ENCODE measurements around the gene UCP2.

Gene UCP2

GRCh38 chr11:74012074-74012809, 29.6 kb upstream of the UCP2 start:
- DNase-seq (ENCODE audit: low read depth), result no peak
- H3K4me3 ChIP-seq (ENCODE audit: low read depth, low read length), result no peak overlapping the region
- TF ChIP-seq POLR2A (IDR thresholded peaks at IDR 0.05; ENCODE audit: extremely low read depth, insufficient read length) (no peak), MAX (IDR thresholded peaks at IDR 0.05; ENCODE audit: low read depth, low read length) (no peak)

DNA sequence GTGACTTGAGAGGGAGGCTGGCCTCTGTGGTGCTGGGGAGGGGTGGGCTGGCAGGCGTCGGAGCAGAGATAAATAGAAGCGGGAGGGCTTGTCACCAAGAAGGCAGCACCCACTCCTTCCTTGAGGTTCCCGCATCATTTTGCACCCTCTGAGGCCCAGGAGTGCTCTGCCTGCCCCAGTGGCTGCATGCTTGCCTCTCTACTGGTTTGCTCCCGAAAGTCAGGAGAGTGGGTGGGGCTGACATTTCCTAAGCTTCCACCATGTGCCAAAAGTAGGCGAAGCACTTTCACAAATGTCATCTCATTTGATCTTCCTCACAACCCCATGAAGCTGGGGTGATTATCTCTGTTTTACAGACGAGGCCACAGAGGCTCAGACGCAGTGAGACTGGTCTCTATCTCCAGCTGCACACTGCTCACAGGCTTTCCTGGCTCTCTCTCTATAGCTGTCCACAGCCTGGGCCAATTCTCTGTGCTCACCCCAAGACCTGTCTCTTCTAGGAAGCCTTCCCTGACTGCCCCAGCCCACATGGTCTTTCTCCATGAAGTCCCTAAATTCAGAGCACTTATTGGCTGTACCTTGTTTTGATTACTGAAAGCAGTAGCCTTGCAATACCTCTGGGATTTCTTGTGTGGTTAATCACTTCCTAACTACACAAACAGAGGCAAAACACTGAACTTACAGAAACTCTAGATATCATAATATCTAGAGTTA, 28.9 kb upstream of the UCP2 start:
- TF ChIP-seq MAX (IDR thresholded peaks at IDR 0.05; ENCODE audit: low read depth, low read length), result no peak
- no peak for TF ChIP-seq MYC (IDR thresholded peaks at IDR 0.05; ENCODE audit: low read depth, low read length)
- TF ChIP-seq, protein P1, sequence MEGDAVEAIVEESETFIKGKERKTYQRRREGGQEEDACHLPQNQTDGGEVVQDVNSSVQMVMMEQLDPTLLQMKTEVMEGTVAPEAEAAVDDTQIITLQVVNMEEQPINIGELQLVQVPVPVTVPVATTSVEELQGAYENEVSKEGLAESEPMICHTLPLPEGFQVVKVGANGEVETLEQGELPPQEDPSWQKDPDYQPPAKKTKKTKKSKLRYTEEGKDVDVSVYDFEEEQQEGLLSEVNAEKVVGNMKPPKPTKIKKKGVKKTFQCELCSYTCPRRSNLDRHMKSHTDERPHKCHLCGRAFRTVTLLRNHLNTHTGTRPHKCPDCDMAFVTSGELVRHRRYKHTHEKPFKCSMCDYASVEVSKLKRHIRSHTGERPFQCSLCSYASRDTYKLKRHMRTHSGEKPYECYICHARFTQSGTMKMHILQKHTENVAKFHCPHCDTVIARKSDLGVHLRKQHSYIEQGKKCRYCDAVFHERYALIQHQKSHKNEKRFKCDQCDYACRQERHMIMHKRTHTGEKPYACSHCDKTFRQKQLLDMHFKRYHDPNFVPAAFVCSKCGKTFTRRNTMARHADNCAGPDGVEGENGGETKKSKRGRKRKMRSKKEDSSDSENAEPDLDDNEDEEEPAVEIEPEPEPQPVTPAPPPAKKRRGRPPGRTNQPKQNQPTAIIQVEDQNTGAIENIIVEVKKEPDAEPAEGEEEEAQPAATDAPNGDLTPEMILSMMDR (IDR thresholded peaks at IDR 0.05; ENCODE audit: low read depth, low read length), result no peak
- TF ChIP-seq POLR2A (IDR thresholded peaks at IDR 0.05; ENCODE audit: extremely low read depth, insufficient read length), result no peak
- DNase-seq (ENCODE audit: low read depth), result peak; percentile 65
- no peak overlapping the region for H3K4me3 ChIP-seq (ENCODE audit: low read depth, low read length)

- no peak for TF ChIP-seq MYC (IDR thresholded peaks at IDR 0.05; ENCODE audit: low read depth, low read length)
- no peak for TF ChIP-seq MAX (IDR thresholded peaks at IDR 0.05; ENCODE audit: low read depth, low read length)
- TF ChIP-seq, protein P1 (IDR thresholded peaks at IDR 0.05; ENCODE audit: low read depth, low read length), result no peak
- no peak for TF ChIP-seq POLR2A (IDR thresholded peaks at IDR 0.05; ENCODE audit: extremely low read depth, insufficient read length)
- H3K4me3 ChIP-seq (ENCODE audit: low read depth, low read length), result no peak overlapping the region
- DNase-seq (ENCODE audit: low read depth), result no peak
These were observed 28.0 kb upstream of the UCP2 start for GRCh38 chr11:74010306-74011300.

GRCh38 chr11:74009675-74010305, 27.1 kb upstream of the UCP2 start:
- H3K4me3 ChIP-seq (ENCODE audit: low read depth, low read length), result no peak overlapping the region
- DNase-seq (ENCODE audit: low read depth), result no peak
- no peak for TF ChIP-seq MAX (IDR thresholded peaks at IDR 0.05; ENCODE audit: low read depth, low read length)
- TF ChIP-seq, protein P1 (IDR thresholded peaks at IDR 0.05; ENCODE audit: low read depth, low read length), result no peak

DNA sequence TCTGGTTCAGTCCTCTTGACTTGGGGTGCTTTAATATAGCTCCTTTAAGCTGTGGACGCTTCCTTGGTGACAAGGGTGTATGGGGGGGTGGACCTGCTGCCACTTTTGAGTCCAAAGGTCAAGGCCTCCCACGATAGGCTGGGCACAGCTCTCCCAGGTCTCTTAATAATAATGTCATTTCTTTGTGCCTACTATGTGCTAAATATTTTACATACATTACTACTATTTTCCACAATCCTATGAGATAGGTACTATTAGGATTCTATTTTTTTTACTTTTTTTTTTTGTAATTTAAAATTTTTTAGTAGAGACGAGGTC, 26.5 kb upstream of the UCP2 start:
- no peak for DNase-seq (ENCODE audit: low read depth)
- no peak for TF ChIP-seq POLR2A (IDR thresholded peaks at IDR 0.05; ENCODE audit: extremely low read depth, insufficient read length)
- H3K4me3 ChIP-seq (ENCODE audit: low read depth, low read length), result no peak overlapping the region

DNA sequence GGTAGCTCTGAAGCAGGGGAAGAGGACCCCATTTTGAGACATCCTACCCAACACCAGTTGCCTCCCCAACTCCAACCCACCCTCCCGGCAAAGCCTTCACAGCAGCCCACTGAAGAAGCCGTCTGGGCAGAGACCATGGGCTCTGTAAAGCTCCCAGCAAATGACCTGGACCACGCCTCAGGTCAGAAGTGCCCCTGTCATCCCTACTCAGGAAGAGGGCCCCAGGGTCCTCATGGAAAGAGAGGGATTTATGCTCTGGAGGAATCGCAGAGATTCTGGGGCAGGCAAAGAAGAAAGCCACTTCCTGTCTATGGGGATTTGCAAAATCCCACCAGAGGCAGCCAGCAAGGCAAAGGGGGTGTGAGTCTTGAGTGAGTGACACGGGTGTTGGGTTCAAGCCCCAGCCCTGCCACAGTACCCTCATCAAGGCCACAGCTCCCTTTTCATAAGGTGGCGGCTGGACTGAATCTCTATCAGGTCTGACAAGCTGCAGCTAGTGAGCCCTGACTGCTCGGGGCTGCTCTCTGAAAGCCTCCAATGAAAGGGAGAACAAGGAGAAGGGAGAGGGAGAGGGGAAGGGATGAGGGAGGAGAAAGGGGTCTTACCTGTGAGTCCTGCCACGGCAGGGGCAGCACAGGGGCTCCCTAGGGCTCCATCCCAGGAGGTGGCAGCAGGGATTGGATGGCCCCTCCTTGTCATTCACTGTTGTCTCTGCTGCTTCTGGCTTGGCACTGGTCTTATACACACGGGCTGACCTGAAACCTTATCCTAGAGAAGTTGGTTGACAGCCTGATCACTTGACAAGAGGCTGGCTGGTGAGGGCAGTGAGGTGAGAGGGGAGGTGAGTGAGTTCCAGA, 26.0 kb upstream of the UCP2 start, which contains the start of gene UCP3:
TSS of gene UCP3 (minus strand) at position 713 of the 857 bp plus-strand sequence. CDS start 2,043 bp downstream, outside the sequence.
- H3K4me3 ChIP-seq (ENCODE audit: low read depth, low read length), result no peak within 1 kb of the TSS
- TF ChIP-seq POLR2A (IDR thresholded peaks at IDR 0.05; ENCODE audit: extremely low read depth, insufficient read length) (no peak), MAX (IDR thresholded peaks at IDR 0.05; ENCODE audit: low read depth, low read length) (no peak), MYC (IDR thresholded peaks at IDR 0.05; ENCODE audit: low read depth, low read length) (no peak)
- TF ChIP-seq, protein P1 (IDR thresholded peaks at IDR 0.05; ENCODE audit: low read depth, low read length), result no peak
- DNase-seq (ENCODE audit: low read depth), result peak; percentile 19

All from NB4 (cell line).